Esophagus muscularis mucosa (tissue), 4 donors: Measurements from ENCODE around the gene LGALS9C. TPM values are rescaled to one million over a fixed set of nuclear protein-coding genes. Genes with fewer than 3 reads are reported as not detected.
"Not testable (repeated sequence)": the region's sequence is repeated elsewhere in the genome, so short reads cannot be mapped to it uniquely, and the experiment has no call there.

Experiments used
- DNase-seq: peaks from one replicate; pipeline ENCODE4 v3.0.0-alpha.2; 2017; ENCODE audit errors: extremely low spot score
- H3K27ac ChIP-seq, 4 donors: fragments of 200-600 bp; sonication (generic); replicated peaks in 1 of 4; 1 replicate in 3 of 4; 2 replicates in 1 of 4; pipeline ENCODE4 v1.5.1; 2016 to 2019; ENCODE audit warnings: mild to moderate bottlenecking in 1 of 4
- H3K27me3 ChIP-seq, 4 donors: fragments of 200-600 bp; sonication (generic); one replicate each; pipeline versions ENCODE4 v1.5.1 to v1.6.0; 2016 to 2019
- H3K36me3 ChIP-seq, 4 donors: fragments of 200-600 bp; sonication (generic); one replicate each; pipeline ENCODE4 v1.5.1; 2016 to 2019
- H3K4me1 ChIP-seq, 4 donors: fragments of 200-600 bp; sonication (generic); one replicate each; pipeline ENCODE4 v1.5.1; 2016 to 2019
- H3K4me3 ChIP-seq, 4 donors: fragments of 200-600 bp; sonication (generic); 1 replicate in 2 of 4; 2 replicates in 2 of 4; pipeline ENCODE4 v1.5.1; 2016 to 2019; ENCODE audit warnings: mild to moderate bottlenecking in 4 of 4, moderate library complexity in 1 of 4
- H3K9me3 ChIP-seq, 4 donors: fragments of 200-600 bp; sonication (generic); 1 replicate in 3 of 4; 2 replicates in 1 of 4; pipeline ENCODE4 v1.5.1; 2016 to 2019
- WGBS: methylation state at CpG from one replicate; pipeline ENCODE4 v1.1.5; 2018; 5-methylcytosine and 5-hydroxymethylcytosine counted together
- intact Hi-C: fragments of 100-400 bp; cut with DNase I; formaldehyde crosslinking; loops from one replicate; pipeline ENCODE4 v1.15.1; 2023
- total RNA-seq, 4 donors: library from RNA; depleted of rRNA; stranded (reverse); fragments of >200 nt; gene quantifications; one replicate each; pipeline versions ENCODE4 v1.1.0 to v1.2.1, GENCODE V29; 2016

LGALS9C gene
- total RNA-seq, 4 donors from 2014 or later: 0.23 to 0.42 TPM; not detected in 2

GRCh38 chr17:18463831-18464502 is 12.6 kb upstream of the LGALS9C start:
- intact Hi-C loops, H3K27me3 ChIP-seq, H3K9me3 ChIP-seq, H3K4me1 ChIP-seq, H3K27ac ChIP-seq, H3K36me3 ChIP-seq, H3K4me3 ChIP-seq, DNase-seq: not testable (repeated sequence)
- WGBS: 85% methylated on average over 9 of the region's 11 CpGs

DNA sequence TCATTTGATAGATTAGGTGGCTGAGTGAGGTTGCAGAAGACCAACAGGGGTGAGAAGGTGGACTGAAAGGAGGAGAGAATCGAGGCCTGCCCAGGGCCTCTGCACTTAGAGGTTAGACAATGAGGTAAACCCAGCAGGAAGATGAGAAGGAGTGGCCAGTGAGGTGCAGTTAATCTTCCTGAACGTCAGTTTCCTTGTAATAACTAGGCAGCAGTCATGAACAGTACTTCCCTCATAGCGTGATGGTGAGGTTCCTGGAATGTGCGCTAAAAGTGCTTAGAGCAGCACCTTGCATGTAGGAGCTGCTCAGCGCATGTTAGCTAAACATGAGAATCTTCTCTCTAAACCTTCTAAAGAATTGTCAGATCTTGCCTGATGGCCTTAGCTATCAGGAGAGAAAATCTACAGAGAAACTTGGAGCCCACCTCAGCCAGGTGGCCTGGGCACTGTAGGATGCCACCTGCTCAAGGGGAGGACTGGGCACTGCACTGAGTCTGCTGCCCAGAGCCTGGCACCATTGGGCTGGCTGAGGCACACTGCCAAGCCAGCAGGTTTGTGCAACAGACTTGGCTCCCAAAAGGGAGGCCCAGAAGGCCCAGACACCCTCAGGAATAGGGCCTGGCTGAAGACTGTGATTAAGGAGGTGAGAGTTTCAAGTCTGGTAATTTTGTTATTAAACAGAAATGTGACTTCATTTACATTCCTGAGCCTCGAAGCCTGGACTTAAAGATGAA is 10.2 kb upstream of the LGALS9C start:
- H3K4me3 ChIP-seq, H3K36me3 ChIP-seq, H3K27ac ChIP-seq, H3K27me3 ChIP-seq, H3K4me1 ChIP-seq, intact Hi-C loops, DNase-seq, H3K9me3 ChIP-seq: not testable (repeated sequence)
- 36% methylated on average over 3 of the region's 6 CpGs for WGBS

- H3K36me3 ChIP-seq, H3K27ac ChIP-seq, H3K27me3 ChIP-seq, H3K4me1 ChIP-seq, H3K4me3 ChIP-seq, intact Hi-C loops, DNase-seq, H3K9me3 ChIP-seq: not testable (repeated sequence)
- 92% methylated on average over 5 of the region's 5 CpGs for WGBS
Observed at GRCh38 chr17:18467001-18467400, 9.6 kb upstream of the LGALS9C start.

- WGBS: 87% methylated on average over 8 of the region's 10 CpGs
- H3K4me1 ChIP-seq, H3K27ac ChIP-seq, H3K27me3 ChIP-seq, H3K36me3 ChIP-seq, intact Hi-C loops, DNase-seq, H3K9me3 ChIP-seq, H3K4me3 ChIP-seq: not testable (repeated sequence)
Observed at GRCh38 chr17:18468472-18469171, 8.0 kb upstream of the LGALS9C start.

- H3K4me1 ChIP-seq, H3K4me3 ChIP-seq, DNase-seq, H3K36me3 ChIP-seq, H3K9me3 ChIP-seq, H3K27ac ChIP-seq, H3K27me3 ChIP-seq, intact Hi-C loops: not testable (repeated sequence)
- 87% methylated on average over 1 of the region's 2 CpGs for WGBS
Observed at GRCh38 chr17:18469837-18470236, 6.8 kb upstream of the LGALS9C start.

- H3K4me1 ChIP-seq, intact Hi-C loops, H3K27ac ChIP-seq, H3K36me3 ChIP-seq, H3K9me3 ChIP-seq, H3K27me3 ChIP-seq, DNase-seq, H3K4me3 ChIP-seq: not testable (repeated sequence)
- 83% methylated on average over 1 of the region's 11 CpGs for WGBS
Observed at GRCh38 chr17:18470345-18470930, 6.2 kb upstream of the LGALS9C start.

GRCh38 chr17:18473967-18474366 is 2.6 kb upstream of the LGALS9C start:
- H3K4me3 ChIP-seq, intact Hi-C loops, H3K36me3 ChIP-seq, H3K4me1 ChIP-seq, H3K27ac ChIP-seq, H3K9me3 ChIP-seq, DNase-seq, H3K27me3 ChIP-seq: not testable (repeated sequence)
- WGBS: 87% methylated on average over 3 of the region's 4 CpGs

- H3K36me3 ChIP-seq, H3K4me1 ChIP-seq, intact Hi-C loops, H3K27ac ChIP-seq, H3K9me3 ChIP-seq, H3K27me3 ChIP-seq, DNase-seq, H3K4me3 ChIP-seq: not testable (repeated sequence)
- WGBS: 61% methylated on average over 5 of the region's 7 CpGs
Observed at GRCh38 chr17:18474754-18475153, 1.8 kb upstream of the LGALS9C start.

GRCh38 chr17:18477367-18477766 is 778 bp downstream of the LGALS9C start:
- DNase-seq, H3K27ac ChIP-seq, H3K27me3 ChIP-seq, intact Hi-C loops, H3K36me3 ChIP-seq, H3K4me3 ChIP-seq, H3K9me3 ChIP-seq, H3K4me1 ChIP-seq: not testable (repeated sequence)
- WGBS: 93% methylated on average over 4 of the region's 5 CpGs

- intact Hi-C loops, H3K9me3 ChIP-seq: not testable (repeated sequence)
Observed at GRCh38 chr17:18478362-18478761, 1.8 kb downstream of the LGALS9C start.

DNA sequence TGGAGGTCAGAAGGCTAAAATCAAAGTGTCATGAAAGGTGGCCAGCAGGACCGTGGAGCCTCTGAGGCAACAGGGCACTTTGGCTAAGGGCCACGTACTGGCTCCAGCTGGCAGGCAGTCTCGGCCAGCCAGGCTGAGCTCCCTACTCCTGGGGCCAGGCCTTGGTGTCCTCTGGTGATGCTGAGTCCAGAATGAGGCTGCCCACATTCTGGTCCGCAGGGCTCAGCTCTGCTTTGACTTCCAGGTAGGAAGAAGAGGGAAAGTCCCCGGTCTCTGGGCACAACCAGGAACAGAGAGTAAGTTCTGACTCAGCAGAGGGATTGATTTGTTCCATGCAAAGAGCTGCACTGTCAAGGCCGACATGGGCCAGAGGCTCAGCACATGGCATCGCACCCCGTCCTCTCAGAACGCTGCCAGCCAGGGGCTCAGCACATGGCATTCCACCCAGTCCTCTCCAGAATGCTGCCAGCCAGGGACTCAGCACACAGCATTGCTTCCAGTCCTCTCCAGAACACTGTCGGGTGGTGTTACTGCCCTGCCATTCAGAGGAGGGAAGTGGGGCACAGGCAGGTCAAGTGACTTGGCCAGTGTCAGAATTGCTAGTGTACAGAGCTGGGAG is 2.5 kb downstream of the LGALS9C start:
- H3K27me3 ChIP-seq, H3K4me3 ChIP-seq, H3K4me1 ChIP-seq, H3K9me3 ChIP-seq, intact Hi-C loops, H3K36me3 ChIP-seq, DNase-seq, H3K27ac ChIP-seq: not testable (repeated sequence)
- WGBS: no CpG with 5 or more reads among the region's 10 CpGs

More at GRCh38 chr17:18478362-18478761, 1.8 kb downstream of the LGALS9C start:
- H3K36me3 ChIP-seq, H3K4me3 ChIP-seq, DNase-seq, H3K27ac ChIP-seq, H3K4me1 ChIP-seq, H3K27me3 ChIP-seq: not testable (repeated sequence)
- WGBS: no CpG with 5 or more reads among the region's 12 CpGs

- DNase-seq, H3K4me3 ChIP-seq, H3K4me1 ChIP-seq, H3K27ac ChIP-seq, intact Hi-C loops, H3K27me3 ChIP-seq, H3K9me3 ChIP-seq, H3K36me3 ChIP-seq: not testable (repeated sequence)
- WGBS: 80% methylated on average over 1 of the region's 3 CpGs
Observed at GRCh38 chr17:18481775-18482174, 5.2 kb downstream of the LGALS9C start.
